ENCODE data around the gene ST6GALNAC3. TPM values are rescaled to one million over a fixed set of nuclear protein-coding genes. Genes with fewer than 3 reads are reported as not detected.

ST6GALNAC3 gene
- polyA plus RNA-seq, 1 donor (not counting 4 experiments of a cell fraction or from before 2014, with no cell fraction given), result 0.08 TPM

GRCh38 chr1:76450229-76450628, 375.7 kb downstream of the ST6GALNAC3 start:
- no peak overlapping the region for H3K4me3 ChIP-seq (ENCODE audit: control insufficient read depth in 2 of 3, extremely low read depth in 1 of 3, insufficient read depth in 2 of 3, low read depth in 1 of 3, low read length in 3 of 3)
- no peak overlapping the region for H3K4me2 ChIP-seq (ENCODE audit: control insufficient read depth, extremely low read depth, insufficient read depth, low read depth, low read length)
- dilution Hi-C loops (cut with MboI; ENCODE audit: extremely low pct_ligation_motif_present, low sequenced_read_pairs), result no loop called here
- H2AFZ ChIP-seq (ENCODE audit: control insufficient read depth, low read length), result no peak overlapping the region
- no peaks in the 10 kb centered on the region for H4K20me1 ChIP-seq (ENCODE audit: control insufficient read depth, extremely low read depth, insufficient read depth, low read length)
- no peaks in the 10 kb centered on the region for H3K9me3 ChIP-seq (ENCODE audit: control insufficient read depth, low read depth, low read length)
- TF ChIP-seq CTCF (optimal IDR thresholded peaks at IDR 0.05 in 1 of 3, IDR thresholded peaks at IDR 0.05 in 1 of 3, conservative IDR thresholded peaks at IDR 0.05 in 1 of 3; ENCODE audit: extremely low read depth in 1 of 3, insufficient read depth in 2 of 3, low read length in 3 of 3) (no peak), EZH2 (IDR thresholded peaks at IDR 0.05; ENCODE audit: low read length) (no peak)
- no peaks in the 10 kb centered on the region for H3K27me3 ChIP-seq (ENCODE audit: control insufficient read depth, extremely low read depth, insufficient read depth, low read length)
- no peak overlapping the region for H3K27ac ChIP-seq (ENCODE audit: control insufficient read depth, insufficient read depth, low read length)
- H3K9me1 ChIP-seq (ENCODE audit: control insufficient read depth, extremely low read depth, insufficient read depth, low read length), result no peaks in the 10 kb centered on the region
- no peak overlapping the region for H3K9ac ChIP-seq (ENCODE audit: control insufficient read depth, extremely low read depth, insufficient read depth, low read length)
- no peaks in the 10 kb centered on the region for H3K36me3 ChIP-seq (ENCODE audit: control insufficient read depth in 2 of 2, extremely low read depth in 1 of 2, insufficient read depth in 2 of 2, low read length in 2 of 2)
- DNase-seq (ENCODE audit: low read depth, low spot score) (no peak), FAIRE-seq (no peak)
- H3K4me1 ChIP-seq (ENCODE audit: control insufficient read depth, extremely low read depth, insufficient read depth, low read length), result no peaks in the 10 kb centered on the region
- H3K79me2 ChIP-seq (ENCODE audit: control insufficient read depth, insufficient read depth, low read length), result no peaks in the 10 kb centered on the region

- Histone ChIP-seq H3K9me1 (ENCODE audit: control insufficient read depth, extremely low read depth, insufficient read depth, low read length) (no peaks in the 10 kb centered on the region), H3K4me1 (ENCODE audit: control insufficient read depth, extremely low read depth, insufficient read depth, low read length) (no peaks in the 10 kb centered on the region), H3K9ac (ENCODE audit: control insufficient read depth, extremely low read depth, insufficient read depth, low read length) (no peak overlapping the region), H3K27ac (ENCODE audit: control insufficient read depth, insufficient read depth, low read length) (no peak overlapping the region), H3K27me3 (ENCODE audit: control insufficient read depth, extremely low read depth, insufficient read depth, low read length) (no peaks in the 10 kb centered on the region), H3K4me2 (ENCODE audit: control insufficient read depth, extremely low read depth, insufficient read depth, low read depth, low read length) (no peak overlapping the region), H3K4me3 (ENCODE audit: control insufficient read depth in 2 of 3, extremely low read depth in 1 of 3, insufficient read depth in 2 of 3, low read depth in 1 of 3, low read length in 3 of 3) (no peak overlapping the region), H4K20me1 (ENCODE audit: control insufficient read depth, extremely low read depth, insufficient read depth, low read length) (no peaks in the 10 kb centered on the region), H2AFZ (ENCODE audit: control insufficient read depth, low read length) (no peak overlapping the region), H3K79me2 (ENCODE audit: control insufficient read depth, insufficient read depth, low read length) (no peaks in the 10 kb centered on the region), H3K36me3 (ENCODE audit: control insufficient read depth in 2 of 2, extremely low read depth in 1 of 2, insufficient read depth in 2 of 2, low read length in 2 of 2) (no peaks in the 10 kb centered on the region), H3K9me3 (ENCODE audit: control insufficient read depth, low read depth, low read length) (no peaks in the 10 kb centered on the region)
- dilution Hi-C loops (cut with MboI; ENCODE audit: extremely low pct_ligation_motif_present, low sequenced_read_pairs), result no loop called here
- TF ChIP-seq EZH2 (IDR thresholded peaks at IDR 0.05; ENCODE audit: low read length), result no peak
- TF ChIP-seq CTCF (optimal IDR thresholded peaks at IDR 0.05 in 1 of 3, IDR thresholded peaks at IDR 0.05 in 1 of 3, conservative IDR thresholded peaks at IDR 0.05 in 1 of 3; ENCODE audit: extremely low read depth in 1 of 3, insufficient read depth in 2 of 3, low read length in 3 of 3), result no peak
- DNase-seq (ENCODE audit: low read depth, low spot score), result no peak
- FAIRE-seq, result no peak
These were observed 388.7 kb downstream of the ST6GALNAC3 start for GRCh38 chr1:76463278-76463677.

Data from keratinocyte (primary cell).